HG02642 (cell line): ENCODE data around the gene AUH.
A peak's percentile ranks its signal among the peaks of the same experiment; 100 is the strongest.

Experiments used
- ATAC-seq: cut with Tn5 transposase; IDR thresholded peaks from one replicate; pipeline ENCODE4 v1.9.1; 2021; ENCODE audit warnings: mild to moderate bottlenecking; ENCODE audit not compliant: unreplicated experiment, poor library complexity

AUH gene

DNA sequence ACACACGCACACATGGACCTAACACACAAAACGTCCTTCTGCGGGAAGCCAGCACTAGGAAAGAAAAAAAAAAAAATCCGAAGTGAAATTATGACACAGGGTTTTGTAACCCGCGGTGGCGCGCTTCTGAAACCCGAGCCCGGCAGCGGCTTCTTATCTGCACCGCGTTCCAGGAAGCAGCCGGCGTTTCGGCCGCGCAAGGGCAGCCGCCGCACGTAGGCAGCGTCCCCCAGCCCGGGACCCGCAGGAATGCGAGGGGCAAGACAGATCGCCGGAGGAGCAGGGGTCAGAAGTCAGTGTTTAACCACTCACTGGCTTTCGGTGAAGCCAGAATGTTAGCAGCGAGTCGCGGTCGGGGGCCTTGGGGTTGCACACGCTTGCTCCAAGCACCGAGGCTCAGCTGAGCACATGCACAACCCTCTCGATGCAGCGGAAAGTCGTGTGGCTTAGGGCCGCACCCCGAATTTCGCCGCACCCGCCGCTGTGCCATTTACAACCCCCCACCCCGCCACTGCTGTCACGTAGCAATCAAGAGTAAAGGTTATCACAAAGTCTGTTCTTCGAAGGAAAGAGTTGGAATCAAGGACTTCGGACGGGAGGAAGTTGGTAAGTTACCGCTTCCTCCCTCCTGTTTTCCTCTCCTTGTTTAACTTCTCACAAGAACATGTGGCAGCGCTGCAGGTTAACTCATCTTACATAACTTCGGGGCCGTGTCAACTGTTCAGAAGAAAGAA is 167.9 kb downstream of the AUH start:
- peak; percentile 64 for ATAC-seq

DNA sequence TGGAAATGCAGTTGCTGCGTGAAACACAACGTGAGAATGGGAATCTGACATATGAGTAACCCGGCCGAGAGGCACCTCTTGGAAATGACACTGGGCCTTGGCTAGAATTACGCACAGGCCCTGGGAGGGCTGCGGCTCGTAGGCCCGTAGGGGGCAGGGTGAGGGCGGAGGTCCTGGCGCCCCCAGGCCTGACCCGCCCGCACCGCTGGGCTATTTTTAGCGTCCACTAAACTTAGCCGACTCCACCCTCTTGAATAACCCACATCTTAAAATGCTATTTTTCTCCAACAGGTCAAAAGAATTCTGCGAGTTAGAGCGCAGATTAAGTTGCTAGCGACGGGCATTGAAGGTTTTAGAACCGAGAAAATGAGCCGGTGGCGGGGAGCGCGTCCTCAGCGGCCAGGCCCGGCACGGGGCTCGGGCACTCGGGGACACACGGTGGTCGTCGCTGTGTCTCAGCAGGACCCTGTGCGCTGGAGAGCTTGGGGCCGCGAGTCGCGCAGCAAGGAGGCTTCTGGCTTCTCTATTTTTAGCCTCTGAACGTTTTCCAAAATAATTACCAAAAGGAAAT is 168.5 kb downstream of the AUH start:
- ATAC-seq, result peak; percentile 39

GRCh38 chr9:91192381-91193086 is 169.2 kb downstream of the AUH start:
- ATAC-seq, result no peak

DNA sequence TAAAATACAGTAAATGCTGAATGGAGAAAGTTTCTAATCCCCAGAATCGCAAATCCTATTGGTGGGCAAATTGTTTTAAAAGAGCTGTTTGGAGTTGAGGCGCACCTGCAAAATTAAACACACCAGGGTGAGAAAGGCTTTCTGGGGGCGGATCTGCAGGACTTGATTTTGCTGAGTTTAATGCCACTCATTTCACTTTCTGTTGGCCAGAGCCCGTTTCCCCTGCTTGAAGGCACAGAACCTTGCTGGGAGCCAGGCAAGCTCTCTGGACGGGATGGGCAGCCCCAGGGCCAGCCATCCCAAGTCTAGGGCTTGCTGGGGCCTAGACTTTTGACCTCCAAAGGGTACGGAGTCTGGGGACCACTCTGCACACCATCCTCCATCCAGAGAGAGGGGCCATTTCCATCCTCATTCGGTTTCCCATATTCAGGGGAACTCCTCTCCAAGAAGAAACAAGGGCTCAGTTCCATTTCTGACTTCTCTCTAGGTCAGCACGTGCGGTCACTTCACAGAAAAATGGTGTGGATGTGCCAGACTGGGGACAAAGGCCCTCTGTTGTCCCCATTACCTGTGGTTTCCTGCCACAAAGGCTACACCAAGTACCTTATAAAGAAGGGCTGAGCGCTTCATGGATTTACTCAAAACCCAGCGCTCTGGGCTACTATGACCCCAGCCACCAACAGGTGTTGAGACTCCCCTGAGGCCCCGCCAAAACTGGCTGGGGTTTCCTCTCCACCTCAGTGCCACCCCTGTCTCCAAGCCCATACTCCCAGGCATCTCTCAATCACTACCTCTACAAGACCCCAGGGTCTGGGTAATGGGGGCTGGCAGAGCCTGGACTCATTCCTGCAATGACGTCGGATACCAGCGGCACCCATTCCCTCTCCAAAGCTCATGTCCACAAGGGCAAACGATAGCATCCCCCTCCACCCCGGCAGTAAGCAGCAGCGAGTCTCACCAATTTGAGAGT is 170.0 kb downstream of the AUH start:
- ATAC-seq, result peak; percentile 40

DNA sequence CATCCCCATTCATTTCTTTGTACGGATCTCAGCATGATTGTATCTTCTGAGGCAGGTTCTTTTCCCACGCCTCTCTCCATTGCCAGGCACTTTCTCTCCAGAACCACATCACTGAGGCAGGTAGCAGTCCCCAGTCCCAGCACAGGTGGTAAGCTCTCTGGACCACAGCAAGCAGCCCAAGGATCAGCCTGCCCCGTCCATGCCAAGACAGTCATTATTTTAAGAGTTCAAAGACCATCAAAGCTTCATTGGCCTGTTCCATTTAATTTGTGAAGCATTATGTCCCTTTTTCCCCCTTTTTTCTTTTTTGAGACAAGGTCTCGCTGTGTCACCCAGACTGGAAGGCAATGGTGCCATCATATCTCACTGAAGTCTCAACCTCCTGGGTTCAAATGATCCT is 171.7 kb downstream of the AUH start:
- no peak for ATAC-seq

DNA sequence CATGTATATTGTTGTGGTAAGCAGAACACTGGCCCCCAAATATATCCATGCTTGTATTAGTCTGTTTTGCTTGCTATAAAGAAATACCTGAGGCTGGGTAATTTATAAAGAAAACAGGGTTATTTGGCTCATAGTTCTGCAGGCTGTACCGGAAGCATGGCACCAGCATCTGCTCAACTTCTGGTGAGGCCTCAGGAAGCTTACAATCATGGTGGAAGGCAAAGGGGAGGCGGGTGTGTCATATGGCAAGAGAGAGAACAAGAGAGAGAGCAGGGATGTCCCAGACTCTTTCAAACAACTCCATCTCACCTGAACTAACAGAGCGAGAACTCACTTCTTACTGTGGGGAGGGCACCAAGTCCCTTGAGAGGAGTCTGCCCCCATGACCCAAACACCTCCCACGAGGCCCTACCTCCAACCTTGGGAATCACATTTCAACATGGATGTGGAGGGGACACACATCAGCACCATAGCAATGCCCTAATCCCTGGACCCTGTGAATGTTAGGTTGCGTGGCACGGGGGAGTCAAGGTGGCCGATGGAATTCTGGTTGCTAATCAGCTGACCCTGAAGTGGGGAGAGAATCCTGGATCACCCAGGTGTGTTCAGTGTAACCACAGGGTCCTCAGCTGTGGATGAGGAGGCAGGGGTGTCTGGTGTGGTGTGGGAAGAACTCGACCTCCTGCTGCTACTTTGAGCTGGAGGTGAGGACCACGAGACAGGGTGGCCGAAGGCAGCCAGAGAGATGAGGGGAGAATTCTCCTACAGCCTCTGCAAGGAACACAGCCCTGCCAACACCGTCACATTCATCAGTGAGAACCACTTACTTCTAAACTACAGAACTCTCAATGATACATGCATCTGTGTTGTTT is 172.8 kb downstream of the AUH start:
- ATAC-seq, result no peak

DNA sequence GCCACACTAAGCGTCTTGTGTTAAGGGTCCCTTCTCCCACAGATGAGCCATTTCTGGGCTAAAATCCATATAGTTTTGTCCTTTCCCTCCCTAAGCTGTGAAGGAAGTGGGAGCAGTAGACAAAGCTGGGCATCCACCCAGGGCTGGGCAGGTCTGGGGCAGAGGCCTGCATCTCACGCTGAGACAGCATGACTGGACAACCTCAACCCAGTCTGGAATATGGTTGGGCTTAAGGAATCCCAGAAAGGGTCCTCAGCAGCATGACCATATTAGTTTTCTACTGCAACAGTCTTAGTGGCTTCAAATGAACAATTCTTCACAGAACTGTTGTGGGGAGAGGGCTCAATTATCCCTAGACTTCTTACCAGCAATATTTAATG is 173.8 kb downstream of the AUH start:
- ATAC-seq, result no peak

DNA sequence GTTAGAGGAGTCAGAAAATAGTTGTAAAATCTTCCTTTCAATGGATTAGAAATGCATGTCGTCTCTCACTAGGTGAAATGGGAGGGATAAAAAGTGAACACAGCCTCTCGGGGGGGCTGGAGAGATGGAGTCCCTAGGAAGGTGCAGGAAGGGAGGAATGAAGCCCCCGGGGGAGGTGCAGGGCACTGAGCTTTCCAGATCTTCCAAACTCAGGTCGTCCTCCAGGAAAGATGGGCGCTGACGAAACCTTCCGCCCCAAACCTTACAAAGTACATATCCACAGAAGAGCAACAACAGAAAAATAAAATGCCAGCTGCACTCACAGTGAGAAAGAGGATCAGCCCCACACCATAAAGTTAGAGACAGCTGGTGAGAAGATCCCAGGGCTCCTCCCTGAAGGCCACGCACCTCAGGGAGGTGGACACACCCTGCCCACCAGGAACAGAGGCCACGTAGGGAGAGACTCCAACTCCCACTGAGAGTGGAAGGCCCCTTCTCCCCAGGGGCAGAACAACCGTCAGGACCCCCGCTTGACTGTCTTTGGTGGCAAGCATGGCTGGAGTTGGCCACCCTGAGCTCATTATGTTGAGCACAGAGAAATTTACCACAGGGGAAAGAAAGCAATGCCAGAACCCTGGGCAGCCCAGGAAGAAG is 174.3 kb downstream of the AUH start:
- ATAC-seq, result no peak

DNA sequence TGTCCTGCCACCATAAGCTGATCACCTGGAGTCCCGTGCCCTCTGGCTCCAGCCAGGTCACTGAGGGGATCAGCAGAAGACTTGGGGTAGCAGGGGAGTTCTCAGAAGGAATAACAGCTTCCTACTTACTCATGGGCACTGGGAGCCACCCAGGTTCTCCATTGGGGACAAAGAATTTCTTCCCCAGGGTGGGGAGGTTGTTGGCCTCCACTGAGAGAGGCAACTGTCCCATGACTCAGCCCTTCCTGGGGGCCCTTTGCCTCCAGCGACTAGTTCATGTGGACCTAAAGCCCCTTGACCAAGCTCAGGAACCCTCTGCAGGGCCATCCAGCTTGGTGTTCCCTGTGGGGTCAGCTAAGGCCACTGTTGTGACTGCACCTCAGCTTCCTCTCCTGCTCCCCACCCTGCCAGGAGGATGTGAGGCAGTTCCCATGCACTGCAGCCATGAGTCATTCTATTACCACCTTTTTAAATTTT is 175.0 kb downstream of the AUH start:
- ATAC-seq, result no peak

- ATAC-seq, result no peak
These were observed 176.4 kb downstream of the AUH start for GRCh38 chr9:91185193-91185886.

- ATAC-seq, result no peak
These were observed 179.1 kb downstream of the AUH start for GRCh38 chr9:91182429-91183225.

GRCh38 chr9:91181541-91181940 is 180.2 kb downstream of the AUH start:
- ATAC-seq, result no peak

- no peak for ATAC-seq
These were observed 180.8 kb downstream of the AUH start for GRCh38 chr9:91180930-91181268.

DNA sequence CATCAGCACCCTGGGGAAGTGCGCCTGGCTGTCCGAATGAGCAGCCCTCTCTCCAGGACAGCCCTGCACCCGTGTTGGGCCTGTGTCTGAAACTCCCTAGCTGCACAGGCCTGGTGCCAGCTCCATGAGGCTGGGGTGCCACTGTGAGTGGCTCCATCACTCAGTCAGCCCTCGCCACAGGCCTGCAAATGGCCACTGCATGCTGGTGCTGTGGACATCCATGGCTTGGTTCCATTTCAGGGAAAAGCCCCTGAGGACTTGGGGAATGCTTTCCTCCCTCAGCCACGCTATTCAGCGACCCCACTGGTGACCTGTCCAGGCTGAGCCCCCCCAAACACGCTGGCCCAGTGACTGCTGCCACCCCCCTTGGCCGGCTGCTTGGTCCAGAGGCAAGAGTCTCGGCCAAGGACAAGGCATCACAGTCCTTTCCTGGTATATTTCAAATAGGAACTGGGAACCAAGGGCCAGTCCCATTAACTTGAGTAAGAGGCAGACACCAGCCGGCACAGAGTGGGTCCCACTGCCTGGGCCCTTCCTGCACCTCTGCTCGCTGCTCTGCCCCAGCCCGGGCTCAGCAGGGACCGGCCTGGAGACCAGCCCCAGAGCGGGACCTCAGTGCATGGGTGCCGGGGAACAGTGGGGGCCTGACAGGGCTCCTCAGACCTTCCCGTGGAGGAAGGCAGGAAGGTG is 181.3 kb downstream of the AUH start:
- no peak for ATAC-seq

- ATAC-seq, result no peak
These were observed 182.2 kb downstream of the AUH start for GRCh38 chr9:91179237-91180138.
